ENCODE data around the gene ENPP7.
A peak's percentile ranks its signal among the peaks of the same experiment; 100 is the strongest.

ENPP7 gene

GRCh38 chr17:79696610-79696982 is 34.1 kb upstream of the ENPP7 start:
- no peak overlapping the region for H3K4me3 ChIP-seq (ENCODE audit: insufficient read length, low read depth)
- H3K36me3 ChIP-seq (ENCODE audit: insufficient read depth, insufficient read length, low read length), result no peaks in the 10 kb centered on the region
- TF ChIP-seq ZNF274 (IDR thresholded peaks at IDR 0.05; ENCODE audit: low read depth, low read length) (no peak), SUZ12 (IDR thresholded peaks at IDR 0.05; ENCODE audit: extremely low read depth, insufficient read depth, insufficient read length) (no peak), YY1 (IDR thresholded peaks at IDR 0.05; ENCODE audit: insufficient read depth, insufficient read length) (no peak)
- no peak for DNase-seq (ENCODE audit: low read depth, low spot score)
- no peak overlapping the region for H3K9ac ChIP-seq (ENCODE audit: insufficient read length, low read depth)
- peaks cover 20% of the 10 kb centered on the region for H3K4me1 ChIP-seq (ENCODE audit: insufficient read depth, insufficient read length)
- no peaks in the 10 kb centered on the region for H3K9me3 ChIP-seq (ENCODE audit: insufficient read depth, low read length)
- H3K27me3 ChIP-seq (ENCODE audit: insufficient read depth, insufficient read length), result no peaks in the 10 kb centered on the region

GRCh38 chr17:79698146-79698846 is 32.4 kb upstream of the ENPP7 start:
- Histone ChIP-seq H3K9me3 (ENCODE audit: insufficient read depth, low read length) (no peaks in the 10 kb centered on the region), H3K4me1 (ENCODE audit: insufficient read depth, insufficient read length) (peaks cover 24% of the 10 kb centered on the region), H3K9ac (ENCODE audit: insufficient read length, low read depth) (no peak overlapping the region), H3K4me3 (ENCODE audit: insufficient read length, low read depth) (no peak overlapping the region), H3K27me3 (ENCODE audit: insufficient read depth, insufficient read length) (no peaks in the 10 kb centered on the region), H3K36me3 (ENCODE audit: insufficient read depth, insufficient read length, low read length) (no peaks in the 10 kb centered on the region)
- TF ChIP-seq SUZ12 (IDR thresholded peaks at IDR 0.05; ENCODE audit: extremely low read depth, insufficient read depth, insufficient read length) (no peak), YY1 (IDR thresholded peaks at IDR 0.05; ENCODE audit: insufficient read depth, insufficient read length) (no peak)
- no peak for DNase-seq (ENCODE audit: low read depth, low spot score)

GRCh38 chr17:79699386-79700036 is 31.2 kb upstream of the ENPP7 start:
- Histone ChIP-seq H3K27me3 (ENCODE audit: insufficient read depth, insufficient read length) (no peaks in the 10 kb centered on the region), H3K36me3 (ENCODE audit: insufficient read depth, insufficient read length, low read length) (no peaks in the 10 kb centered on the region), H3K4me1 (ENCODE audit: insufficient read depth, insufficient read length) (peaks cover 24% of the 10 kb centered on the region), H3K4me3 (ENCODE audit: insufficient read length, low read depth) (no peak overlapping the region), H3K9me3 (ENCODE audit: insufficient read depth, low read length) (no peaks in the 10 kb centered on the region), H3K9ac (ENCODE audit: insufficient read length, low read depth) (no peak overlapping the region)
- no peak for TF ChIP-seq ZNF274 (IDR thresholded peaks at IDR 0.05; ENCODE audit: low read depth, low read length)
- no peak for TF ChIP-seq YY1 (IDR thresholded peaks at IDR 0.05; ENCODE audit: insufficient read depth, insufficient read length)
- TF ChIP-seq SUZ12 (IDR thresholded peaks at IDR 0.05; ENCODE audit: extremely low read depth, insufficient read depth, insufficient read length), result no peak
- DNase-seq (ENCODE audit: low read depth, low spot score), result no peak

- Histone ChIP-seq H3K27me3 (ENCODE audit: insufficient read depth, insufficient read length) (no peaks in the 10 kb centered on the region), H3K4me3 (ENCODE audit: insufficient read length, low read depth) (no peak overlapping the region), H3K4me1 (ENCODE audit: insufficient read depth, insufficient read length) (peaks cover 13% of the 10 kb centered on the region), H3K36me3 (ENCODE audit: insufficient read depth, insufficient read length, low read length) (no peaks in the 10 kb centered on the region), H3K9me3 (ENCODE audit: insufficient read depth, low read length) (no peaks in the 10 kb centered on the region), H3K9ac (ENCODE audit: insufficient read length, low read depth) (peak overlapping the region; percentile 38)
- no peak for DNase-seq (ENCODE audit: low read depth, low spot score)
- no peak for TF ChIP-seq YY1 (IDR thresholded peaks at IDR 0.05; ENCODE audit: insufficient read depth, insufficient read length)
- TF ChIP-seq SUZ12 (IDR thresholded peaks at IDR 0.05; ENCODE audit: extremely low read depth, insufficient read depth, insufficient read length), result no peak
- TF ChIP-seq ZNF274 (IDR thresholded peaks at IDR 0.05; ENCODE audit: low read depth, low read length), result no peak
Observed at GRCh38 chr17:79700592-79700991, 30.2 kb upstream of the ENPP7 start.

- Histone ChIP-seq H3K9ac (ENCODE audit: insufficient read length, low read depth) (no peak overlapping the region), H3K4me1 (ENCODE audit: insufficient read depth, insufficient read length) (peaks cover 7% of the 10 kb centered on the region), H3K4me3 (ENCODE audit: insufficient read length, low read depth) (no peak overlapping the region), H3K36me3 (ENCODE audit: insufficient read depth, insufficient read length, low read length) (no peaks in the 10 kb centered on the region), H3K27me3 (ENCODE audit: insufficient read depth, insufficient read length) (no peaks in the 10 kb centered on the region), H3K9me3 (ENCODE audit: insufficient read depth, low read length) (no peaks in the 10 kb centered on the region)
- TF ChIP-seq ZNF274 (IDR thresholded peaks at IDR 0.05; ENCODE audit: low read depth, low read length) (no peak), YY1 (IDR thresholded peaks at IDR 0.05; ENCODE audit: insufficient read depth, insufficient read length) (no peak), SUZ12 (IDR thresholded peaks at IDR 0.05; ENCODE audit: extremely low read depth, insufficient read depth, insufficient read length) (no peak)
- DNase-seq (ENCODE audit: low read depth, low spot score), result no peak
Observed at GRCh38 chr17:79702034-79702433, 28.7 kb upstream of the ENPP7 start.

- DNase-seq (ENCODE audit: low read depth, low spot score), result no peak
- TF ChIP-seq ZNF274 (IDR thresholded peaks at IDR 0.05; ENCODE audit: low read depth, low read length), result no peak
- TF ChIP-seq SUZ12 (IDR thresholded peaks at IDR 0.05; ENCODE audit: extremely low read depth, insufficient read depth, insufficient read length), result no peak
- TF ChIP-seq YY1 (IDR thresholded peaks at IDR 0.05; ENCODE audit: insufficient read depth, insufficient read length), result no peak
- H3K27me3 ChIP-seq (ENCODE audit: insufficient read depth, insufficient read length), result no peaks in the 10 kb centered on the region
- H3K36me3 ChIP-seq (ENCODE audit: insufficient read depth, insufficient read length, low read length), result no peaks in the 10 kb centered on the region
- no peaks in the 10 kb centered on the region for H3K9me3 ChIP-seq (ENCODE audit: insufficient read depth, low read length)
- H3K9ac ChIP-seq (ENCODE audit: insufficient read length, low read depth), result no peak overlapping the region
- peaks cover 12% of the 10 kb centered on the region for H3K4me1 ChIP-seq (ENCODE audit: insufficient read depth, insufficient read length)
- H3K4me3 ChIP-seq (ENCODE audit: insufficient read length, low read depth), result no peak overlapping the region
Observed at GRCh38 chr17:79702550-79703236, 28.1 kb upstream of the ENPP7 start.

GRCh38 chr17:79704691-79705090 is 26.1 kb upstream of the ENPP7 start:
- Histone ChIP-seq H3K4me3 (ENCODE audit: insufficient read length, low read depth) (no peak overlapping the region), H3K36me3 (ENCODE audit: insufficient read depth, insufficient read length, low read length) (no peaks in the 10 kb centered on the region), H3K4me1 (ENCODE audit: insufficient read depth, insufficient read length) (peaks cover 16% of the 10 kb centered on the region), H3K9me3 (ENCODE audit: insufficient read depth, low read length) (no peaks in the 10 kb centered on the region), H3K9ac (ENCODE audit: insufficient read length, low read depth) (no peak overlapping the region), H3K27me3 (ENCODE audit: insufficient read depth, insufficient read length) (no peaks in the 10 kb centered on the region)
- DNase-seq (ENCODE audit: low read depth, low spot score), result no peak
- TF ChIP-seq SUZ12 (IDR thresholded peaks at IDR 0.05; ENCODE audit: extremely low read depth, insufficient read depth, insufficient read length) (no peak), YY1 (IDR thresholded peaks at IDR 0.05; ENCODE audit: insufficient read depth, insufficient read length) (no peak), ZNF274 (IDR thresholded peaks at IDR 0.05; ENCODE audit: low read depth, low read length) (no peak)
